ENCODE measurements around the gene MYT1.

- TF ChIP-seq CTCF (IDR thresholded peaks at IDR 0.05): no peak
- TF ChIP-seq ZFX (IDR thresholded peaks at IDR 0.05; ENCODE audit: borderline replicate concordance): no peak
Measured at GRCh38 chr20:64219730-64220129, 55.5 kb downstream of the MYT1 start.

Measured in 22Rv1 (cell line).